Neural cell (in vitro differentiated cells): ENCODE results near the gene ACBD3. TPM values are rescaled to one million over a fixed set of nuclear protein-coding genes. Genes with fewer than 3 reads are reported as not detected.

Experiments used
- H2AFZ ChIP-seq: fragments of 200-600, 300-800 bp; sonication (generic), shearing (Covaris generic); 2 replicates; pipeline ENCODE4 v1.6.0; 2014; ENCODE audit warnings: low read depth, mild to moderate bottlenecking, antibody characterized with exemption, low read length, moderate library complexity
- H3F3A ChIP-seq: fragments of 200-600 bp; shearing (Covaris generic); 2 replicates; pipeline ENCODE4 v1.6.1; 2016; ENCODE audit warnings: mild to moderate bottlenecking, moderate library complexity, mixed read lengths, antibody characterized with exemption, low read length; ENCODE audit not compliant: insufficient read depth, poor library complexity, severe bottlenecking
- H3K27ac ChIP-seq: fragments of 200-600, 300-800 bp; sonication (generic), shearing (Covaris generic); 2 replicates; pipeline ENCODE4 v1.5.1; 2014; ENCODE audit warnings: mild to moderate bottlenecking, low read length, moderate library complexity
- H3K27me3 ChIP-seq: fragments of 300-800, 200-600 bp; sonication (generic), shearing (Covaris generic); 2 replicates; pipeline ENCODE4 v1.6.0; 2014; ENCODE audit warnings: mild to moderate bottlenecking, low read depth, low read length, moderate library complexity; ENCODE audit not compliant: insufficient read depth
- H3K36me3 ChIP-seq: fragments of 300-800, 200-600 bp; sonication (generic), shearing (Covaris generic); 2 replicates; pipeline ENCODE4 v1.5.1; 2014; ENCODE audit warnings: mild to moderate bottlenecking, antibody characterized with exemption, low read length, moderate library complexity; ENCODE audit not compliant: insufficient read depth
- H3K4me2 ChIP-seq: fragments of 300-800, 200-600 bp; sonication (generic), shearing (Covaris generic); 2 replicates; pipeline ENCODE4 v1.6.0; 2014; ENCODE audit warnings: mild to moderate bottlenecking, low read length
- H3K4me3 ChIP-seq: fragments of 300-800, 200-600 bp; sonication (generic), shearing (Covaris generic); 2 replicates; pipeline ENCODE4 v1.5.1; 2014; ENCODE audit warnings: mild to moderate bottlenecking, low read length, moderate library complexity
- H3K79me2 ChIP-seq: fragments of 200-600 bp; shearing (Covaris generic); replicated peaks from 2 replicates; pipeline ENCODE4 v1.6.0; 2014; ENCODE audit warnings: mild to moderate bottlenecking, low read length, moderate library complexity; ENCODE audit not compliant: insufficient read depth
- H3K9ac ChIP-seq: fragments of 300-800, 200-600 bp; sonication (generic), shearing (Covaris generic); 2 replicates; pipeline ENCODE4 v1.6.1; 2016; ENCODE audit warnings: mild to moderate bottlenecking, low read length, mixed read lengths
- H3K9me2 ChIP-seq: fragments of 200-600 bp; shearing (Covaris generic); 2 replicates; pipeline ENCODE4 v1.6.1; 2016; ENCODE audit warnings: mild to moderate bottlenecking, low read length, mixed read lengths; ENCODE audit not compliant: insufficient read depth
- H3K9me3 ChIP-seq: fragments of 200-600, 300-800 bp; sonication (generic), shearing (Covaris generic); 2 replicates; pipeline ENCODE4 v1.6.1; 2016; ENCODE audit warnings: mild to moderate bottlenecking, mixed run types, low read length, moderate library complexity, mixed read lengths
- H4K20me1 ChIP-seq: fragments of 200-600 bp; shearing (Covaris generic); 2 replicates; pipeline ENCODE4 v1.6.1; 2016; ENCODE audit warnings: mild to moderate bottlenecking, mixed run types; ENCODE audit not compliant: insufficient read depth
- EP300 ChIP-seq: fragments of 450-650 bp; conservative IDR thresholded peaks from 2 replicates; pipeline ENCODE4 v1.6.1; 2014; ENCODE audit warnings: antibody characterized with exemption, mild to moderate bottlenecking, moderate library complexity; ENCODE audit not compliant: poor library complexity, severe bottlenecking
- EZH2 ChIP-seq: fragments of 200-600, 300-800 bp; shearing (Covaris generic), sonication (generic); IDR thresholded peaks from 2 replicates; pipeline ENCODE4 v1.6.1; 2014; ENCODE audit warnings: antibody characterized with exemption, low read length, borderline replicate concordance, mild to moderate bottlenecking; ENCODE audit not compliant: insufficient read depth, poor library complexity, severe bottlenecking
- MXI1 ChIP-seq: fragments of 450-650 bp; conservative IDR thresholded peaks from 2 replicates; pipeline ENCODE4 v1.6.1; 2014; ENCODE audit warnings: antibody characterized with exemption, mild to moderate bottlenecking; ENCODE audit not compliant: poor library complexity, severe bottlenecking
- POLR2AphosphoS5 ChIP-seq: IDR thresholded peaks from 2 replicates; pipeline ENCODE4 v1.6.1; 2012
- RAD21 ChIP-seq: fragments of 450-650 bp; conservative IDR thresholded peaks from 2 replicates; pipeline ENCODE4 v1.6.1; 2014; ENCODE audit warnings: antibody characterized with exemption, mild to moderate bottlenecking, moderate library complexity
- SMC3 ChIP-seq: fragments of 450-650 bp; conservative IDR thresholded peaks from 2 replicates; pipeline ENCODE4 v1.6.1; 2014; ENCODE audit warnings: antibody characterized with exemption, mild to moderate bottlenecking, moderate library complexity; ENCODE audit not compliant: poor library complexity
- TAF1 ChIP-seq: IDR thresholded peaks from 2 replicates; pipeline ENCODE4 v1.6.1; 2012; ENCODE audit warnings: low read depth
- polyA plus RNA-seq: library from polyadenylated mRNA; depleted of rRNA; stranded (reverse); fragments of >200 nt; gene quantifications from 2 replicates; pipeline ENCODE4 v1.2.3, GENCODE V29; 2014
- TF ChIP-seq, protein P1 (sequence below): IDR thresholded peaks from 2 replicates; pipeline ENCODE4 v1.6.1; 2012; ENCODE audit warnings: borderline replicate concordance
- TF ChIP-seq, protein P2 (sequence below): fragments of 450-650 bp; IDR thresholded peaks from 2 replicates; pipeline ENCODE4 v1.5.1; 2014; ENCODE audit warnings: antibody characterized with exemption, mild to moderate bottlenecking, moderate library complexity; ENCODE audit not compliant: poor library complexity, severe bottlenecking

The ACBD3 gene
- polyA plus RNA-seq, 1 donor from 2014 or later: 30.8 TPM

- Histone ChIP-seq H3K27me3 (no peaks in the 10 kb centered on the region), H3K4me3 (no peak overlapping the region), H3F3A (no peaks in the 10 kb centered on the region), H3K36me3 (peaks cover 13% of the 10 kb centered on the region), H3K9me3 (no peaks in the 10 kb centered on the region), H2AFZ (no peak overlapping the region), H4K20me1 (no peaks in the 10 kb centered on the region), H3K9ac (no peak overlapping the region), H3K9me2 (no peaks in the 10 kb centered on the region), H3K27ac (no peak overlapping the region), H3K79me2 (no peaks in the 10 kb centered on the region), H3K4me2 (no peak overlapping the region)
- no peak for TF ChIP-seq RAD21
- TF ChIP-seq EP300: no peak
- no peak for TF ChIP-seq MXI1
- TF ChIP-seq SMC3: no peak
- TF ChIP-seq, protein P1, sequence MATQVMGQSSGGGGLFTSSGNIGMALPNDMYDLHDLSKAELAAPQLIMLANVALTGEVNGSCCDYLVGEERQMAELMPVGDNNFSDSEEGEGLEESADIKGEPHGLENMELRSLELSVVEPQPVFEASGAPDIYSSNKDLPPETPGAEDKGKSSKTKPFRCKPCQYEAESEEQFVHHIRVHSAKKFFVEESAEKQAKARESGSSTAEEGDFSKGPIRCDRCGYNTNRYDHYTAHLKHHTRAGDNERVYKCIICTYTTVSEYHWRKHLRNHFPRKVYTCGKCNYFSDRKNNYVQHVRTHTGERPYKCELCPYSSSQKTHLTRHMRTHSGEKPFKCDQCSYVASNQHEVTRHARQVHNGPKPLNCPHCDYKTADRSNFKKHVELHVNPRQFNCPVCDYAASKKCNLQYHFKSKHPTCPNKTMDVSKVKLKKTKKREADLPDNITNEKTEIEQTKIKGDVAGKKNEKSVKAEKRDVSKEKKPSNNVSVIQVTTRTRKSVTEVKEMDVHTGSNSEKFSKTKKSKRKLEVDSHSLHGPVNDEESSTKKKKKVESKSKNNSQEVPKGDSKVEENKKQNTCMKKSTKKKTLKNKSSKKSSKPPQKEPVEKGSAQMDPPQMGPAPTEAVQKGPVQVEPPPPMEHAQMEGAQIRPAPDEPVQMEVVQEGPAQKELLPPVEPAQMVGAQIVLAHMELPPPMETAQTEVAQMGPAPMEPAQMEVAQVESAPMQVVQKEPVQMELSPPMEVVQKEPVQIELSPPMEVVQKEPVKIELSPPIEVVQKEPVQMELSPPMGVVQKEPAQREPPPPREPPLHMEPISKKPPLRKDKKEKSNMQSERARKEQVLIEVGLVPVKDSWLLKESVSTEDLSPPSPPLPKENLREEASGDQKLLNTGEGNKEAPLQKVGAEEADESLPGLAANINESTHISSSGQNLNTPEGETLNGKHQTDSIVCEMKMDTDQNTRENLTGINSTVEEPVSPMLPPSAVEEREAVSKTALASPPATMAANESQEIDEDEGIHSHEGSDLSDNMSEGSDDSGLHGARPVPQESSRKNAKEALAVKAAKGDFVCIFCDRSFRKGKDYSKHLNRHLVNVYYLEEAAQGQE: no peak
- TF ChIP-seq TAF1: no peak
- TF ChIP-seq EZH2: no peak
- TF ChIP-seq, protein P2, sequence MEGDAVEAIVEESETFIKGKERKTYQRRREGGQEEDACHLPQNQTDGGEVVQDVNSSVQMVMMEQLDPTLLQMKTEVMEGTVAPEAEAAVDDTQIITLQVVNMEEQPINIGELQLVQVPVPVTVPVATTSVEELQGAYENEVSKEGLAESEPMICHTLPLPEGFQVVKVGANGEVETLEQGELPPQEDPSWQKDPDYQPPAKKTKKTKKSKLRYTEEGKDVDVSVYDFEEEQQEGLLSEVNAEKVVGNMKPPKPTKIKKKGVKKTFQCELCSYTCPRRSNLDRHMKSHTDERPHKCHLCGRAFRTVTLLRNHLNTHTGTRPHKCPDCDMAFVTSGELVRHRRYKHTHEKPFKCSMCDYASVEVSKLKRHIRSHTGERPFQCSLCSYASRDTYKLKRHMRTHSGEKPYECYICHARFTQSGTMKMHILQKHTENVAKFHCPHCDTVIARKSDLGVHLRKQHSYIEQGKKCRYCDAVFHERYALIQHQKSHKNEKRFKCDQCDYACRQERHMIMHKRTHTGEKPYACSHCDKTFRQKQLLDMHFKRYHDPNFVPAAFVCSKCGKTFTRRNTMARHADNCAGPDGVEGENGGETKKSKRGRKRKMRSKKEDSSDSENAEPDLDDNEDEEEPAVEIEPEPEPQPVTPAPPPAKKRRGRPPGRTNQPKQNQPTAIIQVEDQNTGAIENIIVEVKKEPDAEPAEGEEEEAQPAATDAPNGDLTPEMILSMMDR: no peak
- TF ChIP-seq POLR2AphosphoS5: no peak
Measured at GRCh38 chr1:226154593-226154992, 31.9 kb downstream of the ACBD3 start.

- TF ChIP-seq SMC3 (no peak), POLR2AphosphoS5 (no peak), EZH2 (no peak), EP300 (no peak), RAD21 (no peak), TAF1 (no peak), MXI1 (no peak)
- TF ChIP-seq, protein P1: no peak
- Histone ChIP-seq H4K20me1 (no peaks in the 10 kb centered on the region), H3K79me2 (no peaks in the 10 kb centered on the region), H2AFZ (no peak overlapping the region), H3K27ac (no peak overlapping the region), H3K9ac (no peak overlapping the region), H3K36me3 (peaks cover 4% of the 10 kb centered on the region), H3K9me2 (no peaks in the 10 kb centered on the region), H3K4me3 (no peak overlapping the region), H3K27me3 (no peaks in the 10 kb centered on the region), H3K9me3 (no peaks in the 10 kb centered on the region), H3F3A (no peaks in the 10 kb centered on the region), H3K4me2 (no peak overlapping the region)
Measured at GRCh38 chr1:226149806-226150205, 36.7 kb downstream of the ACBD3 start.
